ENCODE results near the gene ACSM2B. TPM values are rescaled to one million over a fixed set of nuclear protein-coding genes. Genes with fewer than 3 reads are reported as not detected.
"Not testable (repeated sequence)": the region's sequence is repeated elsewhere in the genome, so short reads cannot be mapped to it uniquely, and the experiment has no call there.

Gene ACSM2B
- total RNA-seq, 1 experiment from 2014 or later, result not detected

DNA sequence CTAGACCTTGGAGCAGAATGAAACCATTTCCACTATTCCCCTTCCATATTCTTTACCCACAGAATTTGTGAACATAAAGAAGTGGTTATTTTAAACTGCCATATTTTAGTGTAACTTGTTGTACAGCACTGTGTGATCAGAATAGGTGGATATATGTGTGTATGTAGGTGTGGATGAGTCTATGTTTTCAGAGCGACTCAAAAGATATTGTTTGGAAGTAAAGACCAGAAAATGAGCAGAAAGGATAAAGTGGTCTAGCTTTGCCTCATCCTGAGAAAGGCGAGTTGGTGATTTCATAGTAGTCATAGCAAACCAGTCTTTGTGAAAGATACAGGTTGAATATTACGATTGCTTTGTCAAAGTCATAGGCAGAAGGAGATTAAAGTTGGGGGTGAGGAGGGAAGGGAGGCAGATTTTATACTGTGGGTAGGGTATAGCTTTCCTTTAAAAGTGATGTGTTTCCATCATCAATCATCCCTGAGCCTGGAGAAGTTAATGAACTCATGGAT lies 43.8 kb downstream of the ACSM2B start:
- not testable (repeated sequence) for DNase-seq (ENCODE audit: low read depth)

DNA sequence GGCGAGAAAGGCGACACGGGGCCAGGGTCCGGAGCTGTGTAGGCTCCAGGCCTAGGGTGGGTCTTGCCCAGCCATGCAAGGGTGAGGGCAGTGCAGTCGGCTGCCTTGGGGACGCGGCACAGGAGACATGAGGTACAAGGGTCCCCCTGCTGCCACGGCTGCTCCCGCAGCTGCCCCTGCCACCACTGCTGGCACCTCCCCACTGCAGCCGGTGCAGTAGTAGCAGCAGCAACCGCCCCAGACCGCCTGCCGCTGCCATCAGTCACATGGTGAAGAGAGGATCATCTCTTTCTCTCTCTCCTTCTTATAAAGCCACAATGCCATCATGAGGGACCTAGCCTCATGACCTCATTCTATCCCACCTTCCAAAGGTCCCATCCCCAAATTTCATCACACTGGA lies 44.4 kb downstream of the ACSM2B start:
- not testable (repeated sequence) for DNase-seq (ENCODE audit: low read depth)

DNA sequence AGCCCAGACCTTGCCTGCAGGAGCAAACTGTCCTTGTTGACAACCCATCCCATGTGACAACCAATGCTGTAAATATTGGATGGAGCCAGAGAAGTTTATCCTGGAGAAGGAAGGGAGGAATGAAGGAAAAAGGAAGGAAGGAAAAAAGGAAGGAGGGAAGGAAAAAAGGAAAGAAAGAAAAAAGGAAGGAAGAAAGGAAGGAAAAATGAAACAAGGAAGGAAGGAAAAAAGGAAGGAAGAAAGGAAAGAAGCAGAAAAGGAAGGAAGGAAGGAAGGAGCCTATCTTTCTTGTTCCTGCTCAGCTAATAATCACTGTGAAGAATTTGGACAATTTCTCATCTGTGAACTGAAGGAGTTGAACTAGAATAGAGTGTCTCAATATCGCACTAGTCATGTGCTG lies 56.1 kb downstream of the ACSM2B start:
- no peak for DNase-seq (ENCODE audit: low read depth)

DNA sequence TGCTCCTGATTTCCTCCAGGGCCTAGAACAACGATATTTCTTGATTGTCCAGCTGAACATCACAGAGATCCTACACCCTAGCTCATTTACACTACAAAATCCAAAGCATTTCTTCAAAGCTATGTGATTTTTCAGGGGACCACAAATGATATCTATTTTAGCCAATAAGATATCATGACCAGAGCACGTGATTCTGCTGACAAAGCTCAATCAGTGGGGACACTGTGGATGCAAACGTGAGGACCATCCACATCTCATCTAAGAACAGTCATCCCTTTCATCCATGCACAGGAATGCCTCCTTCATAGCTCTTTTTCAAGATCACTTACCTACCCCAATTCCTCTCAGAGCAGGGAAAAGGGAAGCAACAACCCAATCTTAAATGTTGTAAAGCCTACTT lies 56.9 kb downstream of the ACSM2B start:
- DNase-seq (ENCODE audit: low read depth), result no peak

DNA sequence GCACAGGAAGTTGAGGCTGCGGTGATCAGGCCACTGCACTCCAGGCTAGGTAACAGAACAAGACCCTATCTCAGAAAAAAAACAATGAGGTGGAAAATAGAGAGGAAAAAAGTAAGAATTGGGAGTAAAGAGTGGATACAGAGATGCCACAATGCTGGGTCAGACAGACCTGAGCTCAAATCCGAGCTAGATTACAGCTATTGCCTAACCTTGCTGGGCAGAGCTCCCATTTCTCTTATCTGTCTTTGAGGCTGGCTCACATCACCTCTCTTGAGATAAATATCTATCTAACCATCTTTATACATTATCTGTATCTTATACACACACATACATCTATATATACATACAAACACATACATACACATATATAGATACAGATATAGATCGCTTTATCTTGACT lies 59.0 kb downstream of the ACSM2B start:
- DNase-seq (ENCODE audit: low read depth), result no peak

DNA sequence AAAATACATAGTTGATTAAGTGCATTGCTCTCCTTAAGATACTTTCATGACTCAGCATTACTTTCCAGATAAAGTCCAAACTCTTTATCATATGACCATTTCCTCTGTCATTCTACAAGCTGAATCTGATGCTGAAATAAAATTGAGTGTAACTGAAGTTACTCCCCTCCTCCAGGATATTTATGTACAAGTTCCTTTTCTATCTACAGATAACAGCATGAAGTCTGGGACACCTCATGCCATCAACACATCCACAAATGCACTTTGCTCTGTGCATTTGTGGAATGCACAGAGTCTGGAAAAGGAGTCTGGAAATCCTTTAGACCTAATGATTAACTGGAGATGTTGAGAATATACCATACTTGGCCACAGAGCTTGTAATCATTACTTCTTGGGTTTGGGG lies 60.5 kb downstream of the ACSM2B start:
- DNase-seq (ENCODE audit: low read depth), result no peak

DNA sequence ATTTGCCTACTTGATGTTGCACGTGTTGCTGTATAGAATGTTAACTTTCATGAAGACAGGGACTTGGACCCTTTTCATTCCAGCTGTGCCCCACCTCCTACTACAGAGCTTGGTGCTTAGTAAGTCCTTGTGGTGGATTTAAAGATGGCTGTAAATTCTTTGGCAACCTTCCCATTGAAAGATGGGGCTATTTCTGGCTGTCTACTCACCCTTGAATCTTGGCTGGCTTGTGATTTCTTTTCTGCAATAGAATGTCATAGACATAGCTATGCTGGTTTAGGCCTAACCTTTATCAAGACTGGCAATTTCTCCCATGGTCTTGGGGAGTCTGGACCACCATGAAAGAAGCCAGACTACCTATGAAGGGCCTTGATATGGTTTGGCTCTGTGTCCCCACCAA lies 65.8 kb downstream of the ACSM2B start:
- no peak for DNase-seq (ENCODE audit: low read depth)

DNA sequence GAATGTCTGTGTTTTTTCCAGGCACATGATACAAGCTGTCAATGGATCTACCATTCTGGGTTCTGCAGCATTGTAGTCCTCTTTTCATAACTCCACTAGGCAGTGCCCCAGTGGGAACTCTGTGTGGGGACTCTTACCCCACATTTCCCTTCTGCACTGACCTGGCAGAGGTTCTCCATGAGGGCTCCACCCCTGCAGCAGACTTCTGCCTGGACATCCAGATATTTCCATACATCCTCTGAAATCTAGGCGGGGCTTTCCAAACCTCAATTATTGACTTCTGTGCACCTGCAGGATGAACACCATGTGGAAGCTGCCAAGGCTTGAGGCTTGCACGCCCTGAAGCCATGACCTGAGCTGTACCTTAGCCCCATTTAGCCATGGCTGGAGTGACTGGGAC lies 68.9 kb downstream of the ACSM2B start:
- DNase-seq (ENCODE audit: low read depth), result no peak

DNA sequence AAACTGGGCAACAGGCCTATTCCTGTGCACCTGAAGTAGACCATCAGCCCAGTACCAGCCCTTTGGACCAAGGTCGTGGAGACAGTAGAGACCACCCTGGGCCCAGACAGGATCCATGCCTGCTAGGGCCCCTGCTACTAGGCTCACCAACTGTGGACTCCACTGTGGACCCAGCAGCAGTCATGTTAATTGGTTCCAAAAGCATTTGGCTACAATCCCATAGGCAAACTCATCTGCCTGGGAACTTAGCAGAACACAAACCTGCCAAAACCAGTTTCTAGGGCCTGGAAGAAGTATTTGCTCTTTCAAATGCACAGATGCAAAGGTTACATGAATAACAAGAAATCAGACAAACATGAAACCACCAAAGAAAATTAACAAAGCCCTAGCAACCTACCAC lies 71.7 kb downstream of the ACSM2B start:
- DNase-seq (ENCODE audit: low read depth), result no peak

DNA sequence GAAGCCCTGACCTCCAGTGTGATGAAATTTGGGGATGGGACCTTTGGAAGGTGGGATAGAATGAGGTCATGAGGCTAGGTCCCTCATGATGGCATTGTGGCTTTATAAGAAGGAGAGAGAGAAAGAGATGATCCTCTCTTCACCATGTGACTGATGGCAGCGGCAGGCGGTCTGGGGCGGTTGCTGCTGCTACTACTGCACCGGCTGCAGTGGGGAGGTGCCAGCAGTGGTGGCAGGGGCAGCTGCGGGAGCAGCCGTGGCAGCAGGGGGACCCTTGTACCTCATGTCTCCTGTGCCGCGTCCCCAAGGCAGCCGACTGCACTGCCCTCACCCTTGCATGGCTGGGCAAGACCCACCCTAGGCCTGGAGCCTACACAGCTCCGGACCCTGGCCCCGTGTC lies 84.7 kb downstream of the ACSM2B start:
- not testable (repeated sequence) for DNase-seq (ENCODE audit: low read depth)

DNA sequence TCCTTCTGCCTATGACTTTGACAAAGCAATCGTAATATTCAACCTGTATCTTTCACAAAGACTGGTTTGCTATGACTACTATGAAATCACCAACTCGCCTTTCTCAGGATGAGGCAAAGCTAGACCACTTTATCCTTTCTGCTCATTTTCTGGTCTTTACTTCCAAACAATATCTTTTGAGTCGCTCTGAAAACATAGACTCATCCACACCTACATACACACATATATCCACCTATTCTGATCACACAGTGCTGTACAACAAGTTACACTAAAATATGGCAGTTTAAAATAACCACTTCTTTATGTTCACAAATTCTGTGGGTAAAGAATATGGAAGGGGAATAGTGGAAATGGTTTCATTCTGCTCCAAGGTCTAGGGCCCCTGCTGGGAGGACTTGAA lies 85.2 kb downstream of the ACSM2B start:
- not testable (repeated sequence) for DNase-seq (ENCODE audit: low read depth)

Other genes with a start within 250 kb of the ACSM2B start
- gene GP2, start 248.9 kb downstream of the ACSM2B start, total RNA-seq (2014; rRNA removed), result not detected in 2 replicates
- not detected in 2 replicates for gene UMOD, start 223.7 kb downstream of the ACSM2B start, total RNA-seq (2014; rRNA removed)
- not detected in 2 replicates for gene PDILT, start 171.6 kb downstream of the ACSM2B start, total RNA-seq (2014; rRNA removed)
- 3.6 and 4.2 TPM in 2 replicates for gene ACSM5, start 166.8 kb downstream of the ACSM2B start, total RNA-seq (2014; rRNA removed)
- not detected in 2 replicates for gene ACSM2A, start 124.8 kb downstream of the ACSM2B start, total RNA-seq (2014; rRNA removed)
- not detected in 2 replicates for gene ACSM1, start 121.3 kb upstream of the ACSM2B start, total RNA-seq (2014; rRNA removed)
- 45.8 and 59.9 TPM in 2 replicates for gene THUMPD1, start 165.5 kb upstream of the ACSM2B start, total RNA-seq (2014; rRNA removed)
- gene ACSM3, start 187.6 kb upstream of the ACSM2B start, total RNA-seq (2014; rRNA removed), result 0.77 TPM in 1 of 2 replicates, not detected in the other
- gene ERI2, start 230.1 kb upstream of the ACSM2B start, total RNA-seq (2014; rRNA removed), result 41.1 and 43.5 TPM in 2 replicates
- 29.4 and 33.5 TPM in 2 replicates for gene REXO5, start 230.2 kb upstream of the ACSM2B start, total RNA-seq (2014; rRNA removed)

Measured in LHCN-M2 (cell line).